Hematopoietic multipotent progenitor cell treated with erythropoietin and hydrocortisone succinate and interleukin-3 and kit ligand, for 4 days (in vitro differentiated cells): Measurements from ENCODE around the gene HECA.
A peak's percentile ranks its signal among the peaks of the same experiment; 100 is the strongest.
"Not testable (repeated sequence)": the region's sequence is repeated elsewhere in the genome, so short reads cannot be mapped to it uniquely, and the experiment has no call there.

Experiments used
- DNase-seq: peaks from one replicate; pipeline ENCODE4 v3.0.0-alpha.2; 2015

Gene HECA

GRCh38 chr6:139137706-139138105, 2.8 kb downstream of the HECA start:
- DNase-seq = no peak

- DNase-seq = not testable (repeated sequence)
Measured at GRCh38 chr6:139140854-139141253, 6.0 kb downstream of the HECA start.

- no peak for DNase-seq
Measured at GRCh38 chr6:139142262-139142661, 7.4 kb downstream of the HECA start.

GRCh38 chr6:139143111-139143510, 8.2 kb downstream of the HECA start:
- peak; percentile 79 for DNase-seq

GRCh38 chr6:139144490-139145085, 9.7 kb downstream of the HECA start:
- DNase-seq = peak; percentile 57

- no peak for DNase-seq
Measured at GRCh38 chr6:139145661-139146060, 10.8 kb downstream of the HECA start.

- no peak for DNase-seq
Measured at GRCh38 chr6:139146317-139146726, 11.4 kb downstream of the HECA start.

- DNase-seq = peak; percentile 66
Measured at GRCh38 chr6:139147628-139148027, 12.7 kb downstream of the HECA start.

GRCh38 chr6:139148557-139149235, 13.8 kb downstream of the HECA start:
- peak; percentile 75 for DNase-seq

- DNase-seq = no peak
Measured at GRCh38 chr6:139149383-139149782, 14.5 kb downstream of the HECA start.

GRCh38 chr6:139150920-139151319, 16.0 kb downstream of the HECA start:
- no peak for DNase-seq

GRCh38 chr6:139151425-139152087, 16.7 kb downstream of the HECA start:
- DNase-seq = no peak

- DNase-seq = no peak
Measured at GRCh38 chr6:139152088-139152891, 17.4 kb downstream of the HECA start.

GRCh38 chr6:139152892-139153271, 18.0 kb downstream of the HECA start:
- no peak for DNase-seq

- no peak for DNase-seq
Measured at GRCh38 chr6:139153855-139154254, 19.0 kb downstream of the HECA start.

GRCh38 chr6:139154881-139155547, 20.1 kb downstream of the HECA start:
- DNase-seq = no peak

GRCh38 chr6:139156102-139156501, 21.2 kb downstream of the HECA start:
- DNase-seq = no peak

GRCh38 chr6:139156551-139156950, 21.7 kb downstream of the HECA start:
- DNase-seq = no peak

- not testable (repeated sequence) for DNase-seq
Measured at GRCh38 chr6:139157086-139157485, 22.2 kb downstream of the HECA start.

GRCh38 chr6:139159016-139159415, 24.1 kb downstream of the HECA start:
- no peak for DNase-seq

GRCh38 chr6:139161169-139161568, 26.3 kb downstream of the HECA start:
- no peak for DNase-seq

GRCh38 chr6:139161817-139162284, 27.0 kb downstream of the HECA start:
- DNase-seq = no peak

GRCh38 chr6:139164001-139164400, 29.1 kb downstream of the HECA start:
- no peak for DNase-seq
